ENCODE measurements around the gene PIKFYVE.
"Not testable (repeated sequence)": the region's sequence is repeated elsewhere in the genome, so short reads cannot be mapped to it uniquely, and the experiment has no call there.

The PIKFYVE gene

GRCh38 chr2:208255557-208256106 lies 10.4 kb upstream of the PIKFYVE start:
- DNase-seq (ENCODE audit: low spot score) = no peak

- DNase-seq (ENCODE audit: low spot score) = no peak
Measured at GRCh38 chr2:208256192-208256782, 9.8 kb upstream of the PIKFYVE start.

GRCh38 chr2:208256849-208257813 lies 8.9 kb upstream of the PIKFYVE start:
- not testable (repeated sequence) for DNase-seq (ENCODE audit: low spot score)

GRCh38 chr2:208265371-208265800 lies 669 bp upstream of the PIKFYVE start:
- DNase-seq (ENCODE audit: low spot score) = peak; percentile 51

- DNase-seq (ENCODE audit: low spot score) = no peak
Measured at GRCh38 chr2:208266553-208266893, 468 bp downstream of the PIKFYVE start.

GRCh38 chr2:208266936-208267335 lies 881 bp downstream of the PIKFYVE start:
- no peak for DNase-seq (ENCODE audit: low spot score)

GRCh38 chr2:208267526-208267925 lies 1.5 kb downstream of the PIKFYVE start:
- DNase-seq (ENCODE audit: low spot score) = peak; percentile 72

- no peak for DNase-seq (ENCODE audit: low spot score)
Measured at GRCh38 chr2:208268156-208268952, 2.3 kb downstream of the PIKFYVE start.

GRCh38 chr2:208269091-208269490 lies 3.0 kb downstream of the PIKFYVE start:
- DNase-seq (ENCODE audit: low spot score) = no peak

GRCh38 chr2:208274748-208275147 lies 8.7 kb downstream of the PIKFYVE start:
- DNase-seq (ENCODE audit: low spot score) = no peak

- no peak for DNase-seq (ENCODE audit: low spot score)
Measured at GRCh38 chr2:208278549-208278948, 12.5 kb downstream of the PIKFYVE start.

GRCh38 chr2:208279236-208279635 lies 13.2 kb downstream of the PIKFYVE start:
- no peak for DNase-seq (ENCODE audit: low spot score)

GRCh38 chr2:208280234-208280633 lies 14.2 kb downstream of the PIKFYVE start:
- DNase-seq (ENCODE audit: low spot score) = no peak

GRCh38 chr2:208280933-208281332 lies 14.9 kb downstream of the PIKFYVE start:
- no peak for DNase-seq (ENCODE audit: low spot score)

GRCh38 chr2:208285853-208286252 lies 19.8 kb downstream of the PIKFYVE start:
- no peak for DNase-seq (ENCODE audit: low spot score)

GRCh38 chr2:208294482-208295024 lies 28.5 kb downstream of the PIKFYVE start:
- DNase-seq (ENCODE audit: low spot score) = no peak

- DNase-seq (ENCODE audit: low spot score) = no peak
Measured at GRCh38 chr2:208295834-208296233, 29.8 kb downstream of the PIKFYVE start.

GRCh38 chr2:208296610-208297009 lies 30.6 kb downstream of the PIKFYVE start:
- DNase-seq (ENCODE audit: low spot score) = no peak

GRCh38 chr2:208297961-208298360 lies 31.9 kb downstream of the PIKFYVE start:
- no peak for DNase-seq (ENCODE audit: low spot score)

GRCh38 chr2:208300847-208301618 lies 35.0 kb downstream of the PIKFYVE start:
- DNase-seq (ENCODE audit: low spot score) = no peak

- no peak for DNase-seq (ENCODE audit: low spot score)
Measured at GRCh38 chr2:208304157-208304556, 38.1 kb downstream of the PIKFYVE start.

Measured in ecto neural progenitor cell (in vitro differentiated cells).